Fibroblast of pulmonary artery (primary cell): ENCODE results near the gene CNNM3.
"Not testable (repeated sequence)": the region's sequence is repeated elsewhere in the genome, so short reads cannot be mapped to it uniquely, and the experiment has no call there.

Experiments
- DNase-seq: peaks from one replicate; pipeline ENCODE4 v3.0.0-alpha.2; 2010; ENCODE audit warnings: low read depth
- H3K4me3 ChIP-seq: replicated peaks from 2 replicates; pipeline ENCODE4 v1.5.1; 2011; ENCODE audit warnings: low read depth, mild to moderate bottlenecking, control low read depth, low read length, moderate library complexity
- CTCF ChIP-seq: IDR thresholded peaks from 2 replicates; pipeline ENCODE4 v1.5.1; 2011; ENCODE audit warnings: mild to moderate bottlenecking, control low read depth, low read length, inconsistent platforms; ENCODE audit errors: missing control alignments

The CNNM3 gene

GRCh38 chr2:96860065-96861029 is 44.3 kb downstream of the CNNM3 start:
- no peak for DNase-seq
- no peak overlapping the region for H3K4me3 ChIP-seq
- no peak for TF ChIP-seq CTCF

- no peak for TF ChIP-seq CTCF
Observed at GRCh38 chr2:96861074-96861473, 45.0 kb downstream of the CNNM3 start.

GRCh38 chr2:96863056-96863455 is 47.0 kb downstream of the CNNM3 start:
- DNase-seq, H3K4me3 ChIP-seq: not testable (repeated sequence)

More at GRCh38 chr2:96861074-96861473, 45.0 kb downstream of the CNNM3 start:
- no peak for DNase-seq
- H3K4me3 ChIP-seq, result no peak overlapping the region

GRCh38 chr2:96863575-96864342 is 47.7 kb downstream of the CNNM3 start:
- no peak overlapping the region for H3K4me3 ChIP-seq
- DNase-seq, result no peak
- TF ChIP-seq CTCF, result no peak

- TF ChIP-seq CTCF, result no peak
- H3K4me3 ChIP-seq, result no peak overlapping the region
- DNase-seq, result no peak
Observed at GRCh38 chr2:96864343-96865091, 48.4 kb downstream of the CNNM3 start.

- DNase-seq, result no peak
- no peak for TF ChIP-seq CTCF
- H3K4me3 ChIP-seq, result no peak overlapping the region
Observed at GRCh38 chr2:96865654-96866053, 49.6 kb downstream of the CNNM3 start.

- peak overlapping the region; percentile 89 for H3K4me3 ChIP-seq
- no peak for DNase-seq
- TF ChIP-seq CTCF, result no peak
Observed at GRCh38 chr2:96866149-96866548, 50.1 kb downstream of the CNNM3 start.
